Keratinocyte (primary cell): ENCODE results near the gene HKDC1.
"Not testable (repeated sequence)": the region's sequence is repeated elsewhere in the genome, so short reads cannot be mapped to it uniquely, and the experiment has no call there.

ENCODE experiments used
- CTCF ChIP-seq, 3 experiments: IDR thresholded peaks in 1 of 3; conservative IDR thresholded peaks in 1 of 3; optimal IDR thresholded peaks in 1 of 3; 2 replicates in 2 of 3; 3 replicates in 1 of 3; pipeline versions ENCODE3 to v1.5.1; 2011; ENCODE audit warnings: low read length in 3 of 3, mild to moderate bottlenecking in 3 of 3, moderate library complexity in 2 of 3, control low read depth in 1 of 3, inconsistent platforms in 1 of 3; ENCODE audit not compliant: insufficient read depth in 2 of 3; ENCODE audit errors: extremely low read depth in 1 of 3
- EZH2 ChIP-seq: IDR thresholded peaks from one replicate; pipeline ENCODE4 v1.6.1; 2012; ENCODE audit warnings: inconsistent platforms, mild to moderate bottlenecking, low read length, moderate library complexity

DNA sequence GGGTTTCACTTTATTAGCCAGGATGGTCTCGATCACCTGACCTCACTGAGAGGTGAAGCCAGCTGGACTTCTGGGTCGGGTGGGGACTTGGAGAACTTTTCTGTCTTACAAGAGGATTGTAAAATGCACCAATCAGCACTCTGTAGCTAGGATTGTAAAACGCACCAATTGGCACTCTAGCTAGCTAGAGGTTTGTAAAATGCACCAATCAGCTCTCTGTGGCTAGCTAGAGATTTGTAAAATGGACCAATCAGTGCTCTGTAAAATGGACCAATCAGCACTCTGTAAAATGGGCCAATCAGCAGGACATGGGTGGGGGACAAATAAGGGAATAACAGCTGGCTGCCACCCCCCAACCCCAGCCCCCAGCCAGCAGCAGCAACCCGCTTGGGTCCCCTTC lies 44.8 kb upstream of the HKDC1 start:
- not testable (repeated sequence) for TF ChIP-seq CTCF (optimal IDR thresholded peaks at IDR 0.05 in 1 of 3, IDR thresholded peaks at IDR 0.05 in 1 of 3, conservative IDR thresholded peaks at IDR 0.05 in 1 of 3; ENCODE audit: extremely low read depth in 1 of 3, insufficient read depth in 2 of 3, low read length in 3 of 3); EZH2
